Activated naive CD8-positive, alpha-beta T cell treated with anti-CD3 and anti-CD28 coated beads, Interleukin-2, amount 50 U/mL, for 16 hours (primary cell): ENCODE data around the gene BRD9.
"Not testable (repeated sequence)": the region's sequence is repeated elsewhere in the genome, so short reads cannot be mapped to it uniquely, and the experiment has no call there.

Experiments used
- DNase-seq: peaks from one replicate; pipeline ENCODE4 v3.0.0-alpha.2; 2020; ENCODE audit warnings: low read depth, low spot score

Gene BRD9

DNA sequence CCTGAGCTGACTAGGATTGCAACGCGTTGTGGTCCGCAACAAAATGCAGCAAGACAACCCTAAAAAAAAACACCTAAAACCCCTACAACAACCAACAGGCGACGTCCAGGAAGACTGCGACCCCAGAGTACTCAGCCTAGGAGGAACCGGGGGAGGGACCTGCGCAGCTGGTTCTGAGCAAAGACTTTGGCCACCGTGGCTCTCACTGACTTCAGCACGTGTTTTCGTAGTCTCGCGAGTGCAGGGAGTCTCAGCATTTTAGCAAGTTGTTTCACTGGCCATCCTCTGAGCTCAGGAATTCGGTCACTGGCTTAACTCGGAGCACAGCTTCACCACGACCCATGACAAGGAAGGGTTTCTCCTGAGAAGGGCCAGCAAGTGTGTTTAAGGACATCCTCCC lies 33.2 kb downstream of the BRD9 start:
- DNase-seq = no peak

DNA sequence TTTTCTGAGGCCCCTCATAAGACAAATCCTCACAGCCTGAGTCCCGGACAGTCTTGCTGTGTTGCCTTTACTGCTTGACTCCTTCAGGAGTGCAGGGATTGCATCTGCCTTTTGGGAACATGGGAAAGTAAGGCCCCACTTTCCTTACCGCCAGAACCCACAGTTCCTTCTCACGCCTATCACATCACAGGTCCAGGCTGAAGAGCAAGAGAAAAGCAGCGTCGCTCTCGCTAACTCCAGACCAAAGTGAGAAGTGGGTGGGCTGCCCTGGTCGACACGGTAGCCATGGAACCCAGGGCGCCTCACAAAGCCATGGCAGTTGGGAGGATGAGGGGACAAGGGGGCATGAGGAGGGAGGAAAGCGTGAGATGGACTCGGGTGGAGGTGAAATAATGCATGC lies 33.9 kb downstream of the BRD9 start:
- DNase-seq = no peak

- no peak for DNase-seq
Measured at GRCh38 chr5:856531-857425, 35.8 kb downstream of the BRD9 start.

DNA sequence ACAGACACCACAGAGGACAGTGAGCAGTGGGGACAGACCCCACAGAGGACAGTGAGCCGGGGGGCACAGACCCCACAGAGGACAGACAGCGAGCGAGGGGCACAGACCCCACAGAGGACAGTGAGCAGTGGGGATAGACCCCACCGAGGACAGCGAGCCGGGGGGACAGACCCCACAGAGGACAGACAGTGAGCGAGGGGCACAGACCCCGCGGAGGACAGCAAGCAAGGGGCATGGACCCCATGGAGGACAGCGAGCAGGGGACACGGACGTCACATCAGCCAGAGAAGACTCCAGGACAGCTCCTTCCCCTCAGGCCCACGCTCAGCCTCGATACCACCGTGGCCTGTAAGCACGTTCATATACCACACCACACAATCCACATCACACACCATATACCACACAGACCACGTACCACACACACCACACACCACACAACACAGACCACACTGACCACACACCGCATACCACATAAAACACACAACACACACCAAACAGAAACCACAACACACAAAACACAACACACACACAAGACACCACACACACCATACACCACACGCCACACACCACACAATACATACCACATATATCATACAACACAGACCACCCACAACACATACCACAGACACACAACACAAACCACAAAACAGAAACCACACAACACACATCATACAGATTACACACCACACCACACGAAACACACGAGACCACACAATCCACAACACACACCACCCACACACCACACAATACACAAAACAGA lies 36.6 kb downstream of the BRD9 start:
- no peak for DNase-seq

DNA sequence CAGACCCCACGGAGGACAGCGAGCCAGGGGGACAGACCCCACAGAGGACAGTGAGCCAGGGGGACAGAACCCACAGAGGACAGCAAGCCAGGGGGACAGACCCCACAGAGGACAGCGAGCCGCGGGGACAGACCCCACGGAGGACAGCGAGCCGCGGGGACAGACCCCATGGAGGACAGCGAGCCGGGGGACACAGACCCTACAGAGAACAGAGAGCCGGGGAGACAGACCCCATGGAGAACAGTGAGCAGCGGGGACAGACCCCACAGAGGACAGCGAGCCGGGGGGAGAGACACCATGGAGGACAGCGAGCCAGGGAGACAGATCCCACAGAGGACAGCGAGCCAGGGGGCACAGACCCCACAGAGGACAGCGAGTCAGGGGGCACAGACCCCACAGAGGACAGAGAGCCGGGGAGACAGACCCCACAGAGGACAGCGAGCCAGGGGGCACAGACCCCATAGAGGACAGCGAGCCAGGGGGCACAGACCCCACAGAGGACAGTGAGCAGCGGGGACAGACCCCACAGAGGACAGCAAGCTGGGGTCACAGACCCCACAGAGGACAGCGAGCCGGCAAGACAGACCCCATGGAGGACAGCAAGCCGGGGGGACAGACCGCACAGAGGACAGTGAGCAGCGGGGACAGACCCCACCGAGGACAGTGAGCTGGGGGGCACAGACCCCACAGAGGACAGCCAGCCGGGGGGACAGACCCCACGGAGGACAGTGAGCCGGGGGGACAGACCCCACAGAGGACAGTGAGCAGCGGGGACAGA lies 37.4 kb downstream of the BRD9 start:
- no peak for DNase-seq

DNA sequence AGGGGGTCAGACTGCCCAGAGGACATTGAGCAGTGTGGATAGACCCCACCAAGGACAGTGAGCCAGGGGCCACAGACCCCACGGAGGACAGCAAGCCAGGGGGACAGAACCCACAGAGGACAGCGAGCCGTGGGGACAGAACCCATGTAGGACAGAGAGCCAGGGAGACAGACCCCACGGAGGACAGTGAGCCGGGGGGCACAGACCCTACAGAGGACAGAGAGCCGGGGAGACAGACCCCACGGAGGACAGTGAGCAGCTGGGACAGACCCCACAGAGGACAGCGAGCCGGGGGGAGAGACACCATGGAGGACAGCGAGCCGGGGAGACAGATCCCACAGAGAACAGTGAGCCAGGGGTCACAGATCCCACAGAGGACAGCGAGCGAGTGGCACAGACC lies 38.4 kb downstream of the BRD9 start:
- DNase-seq = no peak

DNA sequence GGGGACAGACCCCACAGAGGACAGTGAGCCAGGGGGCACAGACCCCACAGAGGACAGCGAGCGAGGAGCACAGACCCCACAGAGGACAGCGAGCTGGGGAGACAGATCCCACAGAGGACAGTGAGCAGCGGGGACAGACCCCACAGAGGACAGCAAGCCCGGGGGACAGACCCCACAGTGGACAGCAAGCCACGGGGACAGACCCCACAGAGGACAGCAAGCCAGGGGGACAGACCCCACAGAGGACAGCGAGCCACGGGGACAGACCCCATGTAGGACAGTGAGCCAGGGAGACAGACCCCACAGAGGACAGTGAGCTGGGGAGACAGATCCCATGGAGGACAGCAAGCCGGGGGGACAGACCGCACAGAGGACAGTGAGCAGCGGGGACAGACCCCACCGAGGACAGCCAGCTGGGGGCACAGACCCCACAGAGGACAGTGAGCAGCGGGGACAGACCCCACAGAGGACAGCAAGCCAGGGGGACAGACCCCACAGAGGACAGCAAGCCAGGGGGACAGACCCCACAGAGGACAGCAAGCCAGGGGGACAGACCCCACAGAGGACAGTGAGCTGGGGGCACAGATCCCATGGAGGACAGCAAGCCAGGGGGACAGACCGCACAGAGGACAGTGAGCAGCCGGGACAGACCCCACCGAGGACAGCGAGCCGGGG lies 39.0 kb downstream of the BRD9 start:
- not testable (repeated sequence) for DNase-seq

DNA sequence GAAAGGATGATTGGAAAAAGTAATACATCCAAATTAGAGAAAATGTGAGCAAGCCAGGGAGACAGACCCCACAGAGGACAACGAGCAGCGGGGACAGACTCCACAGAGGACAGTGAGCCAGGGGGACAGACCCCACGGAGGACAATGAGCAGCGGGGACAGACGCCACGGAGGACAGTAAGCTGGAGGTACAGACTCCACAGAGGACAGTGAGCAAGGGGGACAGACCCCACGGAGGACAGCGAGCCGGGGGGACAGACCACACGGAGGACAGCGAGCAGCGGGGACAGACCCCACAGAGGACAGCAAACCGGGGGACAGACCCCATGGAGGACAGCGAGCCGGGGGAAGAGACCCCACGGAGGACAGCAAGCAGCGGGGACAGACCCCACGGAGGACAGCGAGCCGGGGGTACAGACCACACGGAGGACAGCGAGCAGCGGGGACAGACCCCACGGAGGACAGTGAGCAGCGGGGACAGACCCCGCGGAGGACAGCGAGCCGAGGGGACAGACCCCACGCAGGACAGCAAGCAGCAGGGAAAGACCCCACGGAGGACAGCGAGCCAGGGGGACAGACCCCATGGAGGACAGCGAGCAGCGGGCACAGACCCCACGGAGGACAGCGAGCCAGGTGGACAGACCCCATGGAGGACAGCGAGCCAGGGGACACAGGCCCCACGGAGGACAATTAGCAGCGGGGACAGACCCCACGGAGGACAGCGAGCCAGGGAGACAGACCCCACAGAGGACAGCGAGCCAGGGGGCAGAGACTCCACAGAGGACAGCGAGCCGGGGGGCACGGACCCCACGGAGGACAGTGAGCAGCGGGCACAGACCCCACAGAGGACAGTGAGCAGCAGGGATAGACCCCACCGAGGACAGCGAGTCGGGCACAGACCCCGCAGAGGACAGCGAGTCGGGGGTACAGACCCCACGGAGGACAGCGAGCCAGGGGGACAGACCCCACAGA lies 39.9 kb downstream of the BRD9 start:
- DNase-seq = no peak

DNA sequence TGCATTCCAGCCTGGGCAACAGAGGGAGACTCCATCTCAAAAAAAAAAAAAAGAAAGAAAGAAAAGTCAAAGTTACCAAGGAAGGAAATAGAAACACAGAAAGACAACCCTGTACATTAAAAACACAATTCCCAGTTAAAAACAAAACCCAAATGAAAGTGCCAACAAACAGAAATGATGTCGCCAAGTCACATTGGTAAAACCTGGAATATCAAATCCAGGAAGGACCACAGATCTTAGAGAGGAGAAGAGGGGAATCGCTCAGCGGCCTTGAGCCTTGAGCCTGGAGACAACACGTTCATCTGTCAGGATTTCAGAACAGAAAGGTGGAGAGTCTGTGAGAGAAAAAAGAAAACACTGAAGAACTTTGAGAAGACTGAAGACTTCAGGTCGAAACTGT lies 40.6 kb downstream of the BRD9 start:
- no peak for DNase-seq

- DNase-seq = no peak
Measured at GRCh38 chr5:851553-851952, 41.0 kb downstream of the BRD9 start.

DNA sequence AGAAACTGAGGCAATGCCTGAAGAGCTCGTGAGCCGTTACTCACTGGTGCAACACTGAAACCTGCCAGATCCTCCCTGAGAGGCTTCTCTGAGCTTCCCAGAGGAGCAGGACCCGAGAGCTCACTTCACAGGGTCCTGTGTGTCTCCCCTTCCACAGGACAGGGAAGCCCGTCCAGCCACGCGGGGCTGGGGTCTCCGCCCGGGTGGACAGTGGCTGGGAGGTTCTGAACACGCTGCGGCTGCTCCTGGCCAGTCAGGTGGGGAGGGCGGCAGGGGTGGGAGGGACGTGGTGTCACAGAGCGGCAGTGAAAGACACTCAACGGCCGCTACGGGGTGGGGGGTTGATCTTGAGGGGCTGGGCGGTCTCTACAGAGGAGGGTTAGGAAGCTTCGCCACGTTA lies 41.5 kb downstream of the BRD9 start:
- DNase-seq = no peak

DNA sequence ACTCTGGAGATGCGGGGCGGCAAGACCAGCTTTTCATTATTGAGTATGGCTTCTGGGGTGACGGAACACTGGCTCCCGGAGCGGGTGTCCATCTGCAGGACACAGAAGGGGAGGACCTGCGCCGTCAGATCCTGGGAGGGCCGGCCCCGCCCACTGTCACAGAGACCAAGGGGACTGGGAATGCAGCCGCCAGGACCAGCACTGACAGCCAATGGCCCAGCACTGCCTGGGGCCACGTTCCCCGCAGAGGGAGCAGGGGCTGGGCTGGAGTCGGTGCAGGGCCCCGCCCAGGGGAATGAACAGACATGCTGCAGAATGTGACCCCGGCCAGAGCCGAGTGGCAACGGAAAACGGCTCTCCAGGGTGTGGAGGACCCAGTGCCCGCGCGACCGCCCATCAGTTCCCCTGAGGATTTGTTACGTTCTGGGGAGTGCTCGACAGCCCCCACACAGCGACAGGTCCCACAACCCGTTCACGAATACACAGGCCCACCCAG lies 42.0 kb downstream of the BRD9 start, which contains the start of gene ZDHHC11:
ZDHHC11 (minus strand) TSS at position 476 of the 496 bp plus-strand sequence; CDS start at position 92, 384 bp downstream.
- no peak for DNase-seq

- no peak for DNase-seq
Measured at GRCh38 chr5:849651-850301, 42.8 kb downstream of the BRD9 start.

GRCh38 chr5:848671-849111 lies 43.9 kb downstream of the BRD9 start:
- no peak for DNase-seq

DNA sequence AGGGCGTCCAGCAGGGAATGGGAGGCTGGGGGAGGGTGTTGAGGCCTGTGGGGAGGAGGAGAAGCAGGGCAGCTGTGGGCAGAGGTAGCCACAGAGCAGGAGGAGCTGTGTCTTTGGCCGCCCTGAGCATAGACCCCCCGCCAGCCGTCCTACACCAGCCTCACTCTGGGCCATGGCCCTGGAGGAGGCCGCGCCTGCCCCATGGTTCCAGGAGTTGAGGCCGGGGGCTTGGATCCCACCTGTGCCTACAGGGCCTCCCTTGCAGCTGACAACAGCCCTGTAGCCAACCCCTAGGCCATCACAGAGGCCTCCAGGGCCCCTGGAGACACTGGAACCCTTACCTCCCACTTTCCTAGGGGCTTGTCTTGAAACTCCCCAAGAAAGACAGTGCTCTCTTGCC lies 44.9 kb downstream of the BRD9 start:
- not testable (repeated sequence) for DNase-seq

- not testable (repeated sequence) for DNase-seq
Measured at GRCh38 chr5:847212-847611, 45.4 kb downstream of the BRD9 start.

- not testable (repeated sequence) for DNase-seq
Measured at GRCh38 chr5:846602-847091, 46.0 kb downstream of the BRD9 start.

DNA sequence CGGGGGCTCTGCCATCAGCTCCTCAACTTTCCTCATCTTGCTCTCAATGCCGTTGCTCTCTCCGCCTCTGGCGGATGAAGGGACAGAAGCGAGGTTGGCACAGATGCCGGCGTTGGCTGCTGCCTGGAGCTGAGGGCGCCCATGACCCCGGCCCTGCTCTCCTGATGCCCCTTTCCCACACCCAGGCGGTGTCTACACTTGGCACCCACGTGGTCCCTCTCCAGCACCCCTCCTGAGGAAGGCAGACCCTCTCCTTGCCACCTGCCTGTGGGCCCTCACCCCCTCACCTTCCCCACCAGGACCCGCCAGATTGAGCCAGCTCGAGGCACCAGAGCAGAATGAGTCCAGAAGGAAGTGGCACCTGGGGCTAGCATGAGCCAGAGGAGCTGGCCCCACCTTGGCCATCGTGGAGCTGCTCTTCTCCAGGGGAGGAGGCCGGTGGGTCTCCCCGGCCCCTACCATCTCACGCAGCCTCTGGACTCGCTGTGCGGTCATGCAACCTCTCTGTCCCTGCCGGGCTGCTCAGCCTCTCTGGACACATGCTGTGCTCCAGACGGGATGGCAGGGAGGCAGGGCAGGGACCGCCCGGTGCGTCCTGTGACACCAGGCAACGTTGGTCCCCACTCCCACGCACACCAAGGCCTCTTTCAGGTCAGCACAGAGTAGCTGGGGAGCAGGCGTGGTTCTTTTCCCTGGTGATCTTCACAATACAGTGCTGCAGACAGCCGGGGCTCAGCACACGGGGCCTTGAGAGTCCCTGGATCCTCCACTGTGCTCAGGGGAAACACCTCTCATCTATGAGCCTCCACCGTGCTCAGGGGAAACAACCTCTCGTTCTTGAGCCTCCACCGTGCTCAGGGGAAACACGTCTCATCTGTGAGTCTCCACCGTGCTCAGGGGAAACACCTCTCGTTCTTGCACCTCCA lies 46.7 kb downstream of the BRD9 start:
- DNase-seq = not testable (repeated sequence)
